Omental fat pad (tissue), 4 donors: Measurements from ENCODE around the gene BMERB1. TPM values are rescaled to one million over a fixed set of nuclear protein-coding genes. Genes with fewer than 3 reads are reported as not detected.
"Not testable (repeated sequence)": the region's sequence is repeated elsewhere in the genome, so short reads cannot be mapped to it uniquely, and the experiment has no call there.

Experiments
- ATAC-seq: fragments of 150-250 bp; one replicate; pipeline ENCODE4 v1.9.1; 2016; ENCODE audit warnings: mild to moderate bottlenecking, moderate library complexity; ENCODE audit not compliant: low FRiP score
- DNase-seq: peaks from one replicate; pipeline ENCODE4 v3.0.0-alpha.2; 2019; ENCODE audit warnings: low spot score
- total RNA-seq, 4 donors: library from RNA; depleted of rRNA; stranded (reverse); fragments of >200 nt; gene quantifications; one replicate each; pipeline ENCODE4 v1.1.0, GENCODE V29; 2016
- TF ChIP-seq, protein P1 (sequence below), 3 donors: fragments of 450-650 bp; IDR thresholded peaks; one replicate each; pipeline ENCODE4 v1.5.1; 2016 to 2017; ENCODE audit warnings: antibody characterized with exemption in 3 of 3, mild to moderate bottlenecking in 3 of 3, moderate library complexity in 2 of 3

Gene BMERB1
- total RNA-seq, 4 donors from 2014 or later: 28.7 to 47.0 (median 41.8) TPM

- DNase-seq (no peak), ATAC-seq (no peak)
- TF ChIP-seq, protein P1, sequence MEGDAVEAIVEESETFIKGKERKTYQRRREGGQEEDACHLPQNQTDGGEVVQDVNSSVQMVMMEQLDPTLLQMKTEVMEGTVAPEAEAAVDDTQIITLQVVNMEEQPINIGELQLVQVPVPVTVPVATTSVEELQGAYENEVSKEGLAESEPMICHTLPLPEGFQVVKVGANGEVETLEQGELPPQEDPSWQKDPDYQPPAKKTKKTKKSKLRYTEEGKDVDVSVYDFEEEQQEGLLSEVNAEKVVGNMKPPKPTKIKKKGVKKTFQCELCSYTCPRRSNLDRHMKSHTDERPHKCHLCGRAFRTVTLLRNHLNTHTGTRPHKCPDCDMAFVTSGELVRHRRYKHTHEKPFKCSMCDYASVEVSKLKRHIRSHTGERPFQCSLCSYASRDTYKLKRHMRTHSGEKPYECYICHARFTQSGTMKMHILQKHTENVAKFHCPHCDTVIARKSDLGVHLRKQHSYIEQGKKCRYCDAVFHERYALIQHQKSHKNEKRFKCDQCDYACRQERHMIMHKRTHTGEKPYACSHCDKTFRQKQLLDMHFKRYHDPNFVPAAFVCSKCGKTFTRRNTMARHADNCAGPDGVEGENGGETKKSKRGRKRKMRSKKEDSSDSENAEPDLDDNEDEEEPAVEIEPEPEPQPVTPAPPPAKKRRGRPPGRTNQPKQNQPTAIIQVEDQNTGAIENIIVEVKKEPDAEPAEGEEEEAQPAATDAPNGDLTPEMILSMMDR (IDR thresholded peaks at IDR 0.05): no peak
These were observed 131.7 kb downstream of the BMERB1 start for GRCh38 chr16:15566095-15566494.

- TF ChIP-seq, protein P1 (IDR thresholded peaks at IDR 0.05): no peak
- no peak for ATAC-seq
These were observed 133.4 kb downstream of the BMERB1 start for GRCh38 chr16:15567823-15568222.

GRCh38 chr16:15570666-15571065 lies 136.3 kb downstream of the BMERB1 start:
- not testable (repeated sequence) for DNase-seq, ATAC-seq

More at GRCh38 chr16:15567823-15568222, 133.4 kb downstream of the BMERB1 start:
- no peak for DNase-seq

- TF ChIP-seq, protein P1 (IDR thresholded peaks at IDR 0.05): no peak
- ATAC-seq (no peak), DNase-seq (no peak)
These were observed 137.2 kb downstream of the BMERB1 start for GRCh38 chr16:15571557-15571956.

DNA sequence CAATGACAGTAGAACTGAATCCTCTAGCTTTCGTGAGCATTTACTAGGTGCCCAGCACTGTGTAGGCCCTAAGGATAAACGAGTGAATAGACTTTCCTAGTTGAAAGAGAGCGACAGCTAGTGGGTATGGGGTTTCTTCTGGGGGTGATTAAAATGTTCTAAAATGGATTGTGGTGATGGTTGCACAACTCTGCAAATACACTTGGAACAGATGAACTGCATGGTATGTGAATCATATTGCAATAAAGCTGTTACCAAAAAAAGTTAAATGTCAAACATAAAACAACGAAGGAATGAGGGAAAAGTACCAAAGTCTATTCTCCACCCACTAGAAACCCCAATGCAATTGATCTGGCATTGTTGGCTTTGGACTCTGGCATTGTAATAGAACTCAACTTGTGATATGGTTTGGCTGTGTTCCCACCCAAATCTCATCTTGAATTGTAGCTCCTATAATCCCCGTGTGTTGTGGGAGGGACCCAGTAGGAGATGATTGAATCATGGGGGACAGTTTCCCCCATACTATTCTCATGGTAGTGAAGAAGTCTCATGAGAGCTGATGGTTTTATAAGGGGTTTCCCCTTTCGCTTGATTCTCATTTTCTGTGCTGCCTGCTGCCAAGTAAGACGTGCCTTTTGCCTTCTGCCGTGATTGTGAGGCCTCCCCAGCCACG lies 138.1 kb downstream of the BMERB1 start:
- DNase-seq: no peak
- ATAC-seq: peak; percentile 69
- TF ChIP-seq, protein P1 (IDR thresholded peaks at IDR 0.05): no peak

GRCh38 chr16:15573274-15573895 lies 139.0 kb downstream of the BMERB1 start:
- ATAC-seq (no peak), DNase-seq (no peak)
- TF ChIP-seq, protein P1 (IDR thresholded peaks at IDR 0.05): no peak

GRCh38 chr16:15573896-15574613 lies 139.7 kb downstream of the BMERB1 start:
- not testable (repeated sequence) for ATAC-seq, DNase-seq

DNA sequence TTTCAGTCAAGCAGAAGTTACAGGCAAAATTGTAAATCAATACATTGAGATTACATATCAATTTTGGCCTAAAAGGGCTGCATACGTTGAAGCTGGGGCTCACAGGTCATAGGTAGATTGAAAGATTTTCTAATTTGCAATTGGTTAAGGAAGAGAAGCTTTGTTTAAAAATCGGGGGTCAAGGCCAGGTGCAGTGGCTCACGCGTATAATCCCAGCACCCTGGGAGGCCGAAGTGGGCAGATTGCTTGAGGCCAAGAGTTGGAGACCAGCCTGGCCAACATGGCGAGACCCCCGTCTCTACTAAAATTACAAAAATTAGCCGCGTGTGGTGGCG lies 140.2 kb downstream of the BMERB1 start:
- TF ChIP-seq, protein P1 (IDR thresholded peaks at IDR 0.05): no peak
- ATAC-seq (no peak), DNase-seq (no peak)
